CD4-positive, alpha-beta memory T cell (primary cell): ENCODE measurements around the gene TRAF2. TPM values are rescaled to one million over a fixed set of nuclear protein-coding genes. Genes with fewer than 3 reads are reported as not detected.

Experiments
- CTCF ChIA-PET: fragments of 350-600 bp; sonication (Branson Sonifier 250); formaldehyde crosslinking; loops from one replicate; lab custom pipeline; 2021; ENCODE audit warnings: inconsistent platforms; ENCODE audit not compliant: partially characterized antibody; lab: Charles Lee
- POLR2A ChIA-PET: fragments of 350-600 bp; sonication (Branson Sonifier 250); formaldehyde crosslinking; loops from one replicate; lab custom pipeline; 2021; ENCODE audit not compliant: partially characterized antibody; lab: Charles Lee
- DNase-seq, 5 donors: peaks; one replicate each; pipeline versions ENCODE4 v3.0.0 to v3.0.0-alpha.2; 2020 to 2022; ENCODE audit warnings: mixed read lengths in 1 of 5
- H3K27ac ChIP-seq: one replicate; pipeline ENCODE4 v1.7.0; 2013; ENCODE audit warnings: low read depth, low read length
- H3K27me3 ChIP-seq: 2 replicates; pipeline ENCODE4 v1.7.0; 2013; ENCODE audit warnings: mild to moderate bottlenecking, low read length, moderate library complexity; ENCODE audit not compliant: insufficient read depth
- H3K36me3 ChIP-seq: 2 replicates; pipeline ENCODE4 v1.7.0; 2013; ENCODE audit warnings: mild to moderate bottlenecking, low read length, moderate library complexity; ENCODE audit not compliant: insufficient read depth
- H3K4me1 ChIP-seq: 2 replicates; pipeline ENCODE4 v1.7.0; 2013; ENCODE audit warnings: mild to moderate bottlenecking, low read length, moderate library complexity; ENCODE audit not compliant: insufficient read depth
- H3K4me3 ChIP-seq, 2 donors: one replicate each; pipeline ENCODE4 v1.7.0; 2013; ENCODE audit warnings: low read length in 2 of 2, mild to moderate bottlenecking in 1 of 2
- H3K9me3 ChIP-seq, 2 donors: one replicate each; pipeline ENCODE4 v1.7.0; 2013; ENCODE audit warnings: low read length in 2 of 2, control low read depth in 1 of 2; ENCODE audit not compliant: control insufficient read depth in 1 of 2
- H3K27ac Mint-ChIP-seq, 7 donors: one replicate each; pipeline ENCODE4 v1.8.0; 2020 to 2021; ENCODE audit warnings: mixed read lengths in 7 of 7, mild to moderate bottlenecking in 6 of 7, inconsistent platforms in 3 of 7, moderate library complexity in 3 of 7
- H3K27me3 Mint-ChIP-seq, 2 donors: one replicate each; pipeline ENCODE4 v1.8.0; 2020 to 2021; ENCODE audit warnings: mixed read lengths in 2 of 2
- H3K36me3 Mint-ChIP-seq, 2 donors: one replicate each; pipeline ENCODE4 v1.8.0; 2020 to 2021; ENCODE audit warnings: mixed read lengths in 2 of 2, inconsistent platforms in 1 of 2, mild to moderate bottlenecking in 1 of 2
- H3K4me1 Mint-ChIP-seq, 4 donors: one replicate each; pipeline ENCODE4 v1.8.0; 2020 to 2021; ENCODE audit warnings: mixed read lengths in 4 of 4, mild to moderate bottlenecking in 1 of 4
- H3K4me3 Mint-ChIP-seq, 8 donors: one replicate each; pipeline ENCODE4 v1.8.0; 2020 to 2021; ENCODE audit warnings: mixed read lengths in 8 of 8, mild to moderate bottlenecking in 7 of 8, moderate library complexity in 6 of 8, inconsistent platforms in 3 of 8
- H3K9me3 Mint-ChIP-seq, 8 donors: one replicate each; pipeline ENCODE4 v1.8.0; 2020 to 2021; ENCODE audit warnings: mixed read lengths in 8 of 8, mild to moderate bottlenecking in 5 of 8, inconsistent platforms in 3 of 8, moderate library complexity in 1 of 8
- intact Hi-C: fragments of 100-400 bp; cut with micrococcal nuclease; formaldehyde crosslinking; loops from one replicate; pipeline ENCODE4 v1.15.1; 2023
- polyA plus RNA-seq, 2 donors: library from polyadenylated mRNA; unstranded; fragments of 300-500 nt; fragmentation: Illumina TruSeq; gene quantifications; one replicate each; pipeline ENCODE4 v1.2.3, GENCODE V29; 2021
- total RNA-seq, 2 experiments: library from RNA; stranded (reverse); gene quantifications; one replicate each; pipeline ENCODE4 v1.2.3, GENCODE V29; 2021

The TRAF2 gene
- total and polyA plus RNA-seq, 4 experiments from 2014 or later, result 11.1 to 43.2 (median 32.7) TPM

GRCh38 chr9:136890661-136891060, 4.3 kb downstream of the TRAF2 start:
- Mint-ChIP-seq H3K4me3 (no peak overlapping the region), H3K4me1 (peaks cover 20 to 56% (median 23%) of the 10 kb centered on the region in 4 donors), H3K36me3 (peaks cover 6 to 13% of the 10 kb centered on the region in 2 donors), H3K27me3 (no peaks in the 10 kb centered on the region), H3K9me3 (no peaks in the 10 kb centered on the region), H3K27ac (peak overlapping the region in 1 of 7 donors; percentile 60)
- Histone ChIP-seq H3K27me3 (no peaks in the 10 kb centered on the region), H3K27ac (no peak overlapping the region), H3K36me3 (peaks cover 13% of the 10 kb centered on the region), H3K9me3 (no peaks in the 10 kb centered on the region), H3K4me1 (peaks cover 18% of the 10 kb centered on the region), H3K4me3 (no peak overlapping the region)
- no peak for DNase-seq
- intact Hi-C loops, result no loop called here
- POLR2A ChIA-PET, result interaction anchor here (1.2 kb wide), 1 partner anchor 9 kb away, joined by 3 read pairs; no protein-coding TSS in a partner anchor
- CTCF ChIA-PET, result interaction anchor here (1.0 to 1.4 kb wide), 2 partner anchors 9 to 139 kb away, joined by 3 read pairs; no protein-coding TSS in a partner anchor

GRCh38 chr9:136896027-136896426, 9.7 kb downstream of the TRAF2 start:
- POLR2A ChIA-PET, result no interaction called here
- H3K4me1 ChIP-seq, result no peaks in the 10 kb centered on the region
- peaks cover 16% of the 10 kb centered on the region for H3K36me3 ChIP-seq
- H3K4me3 ChIP-seq, result no peak overlapping the region
- Mint-ChIP-seq H3K4me1 (peaks cover 13 to 39% (median 15%) of the 10 kb centered on the region in 4 donors), H3K27me3 (no peaks in the 10 kb centered on the region), H3K4me3 (no peak overlapping the region), H3K27ac (peak overlapping the region in 3 of 7 donors; percentile 74 to 84 (median 79)), H3K36me3 (peaks cover 19 to 34% of the 10 kb centered on the region in 2 donors), H3K9me3 (no peaks in the 10 kb centered on the region)
- no peak overlapping the region for H3K27ac ChIP-seq
- intact Hi-C loops, result no loop called here
- no peaks in the 10 kb centered on the region for H3K9me3 ChIP-seq
- CTCF ChIA-PET, result interaction anchor here (0.9 kb wide), 1 partner anchor 52 kb away, joined by 3 read pairs; no protein-coding TSS in a partner anchor
- H3K27me3 ChIP-seq, result no peaks in the 10 kb centered on the region
- no peak for DNase-seq

DNA sequence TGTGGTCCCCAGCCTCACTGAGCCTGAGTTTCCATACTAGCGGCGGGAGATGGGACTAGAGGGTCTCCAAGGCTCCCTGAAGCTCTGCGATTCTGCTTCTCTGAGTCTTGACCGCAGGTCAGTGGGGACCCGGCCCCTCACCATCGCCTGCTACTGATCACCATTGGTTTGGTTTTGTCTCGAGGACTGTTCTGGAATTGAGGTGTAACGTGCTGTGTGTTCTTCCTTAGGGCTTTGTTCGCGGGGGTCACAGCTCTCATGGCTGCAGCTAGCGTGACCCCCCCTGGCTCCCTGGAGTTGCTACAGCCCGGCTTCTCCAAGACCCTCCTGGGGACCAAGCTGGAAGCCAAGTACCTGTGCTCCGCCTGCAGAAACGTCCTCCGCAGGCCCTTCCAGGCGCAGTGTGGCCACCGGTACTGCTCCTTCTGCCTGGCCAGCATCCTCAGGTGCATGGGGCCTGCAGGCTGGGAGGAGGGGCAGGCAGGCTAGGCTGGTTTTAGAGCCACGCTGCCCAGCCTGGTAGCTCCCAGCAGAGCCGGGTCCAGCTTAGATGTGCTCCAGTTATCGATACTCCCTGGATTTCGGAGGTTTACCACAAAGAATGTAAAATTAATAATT, 12.3 kb downstream of the TRAF2 start:
- ChIA-PET POLR2A (interaction anchor here (1.9 kb wide), 1 partner anchor 12 kb away, joined by 10 read pairs; the partner anchor contains the start of gene TRAF2), CTCF (interaction anchor here (1.1 to 1.3 kb wide), 2 partner anchors 28 to 131 kb away, joined by 3 to 4 read pairs; no protein-coding TSS in a partner anchor)
- H3K4me1 ChIP-seq, result peaks cover 25% of the 10 kb centered on the region
- no peaks in the 10 kb centered on the region for H3K27me3 Mint-ChIP-seq
- H3K36me3 Mint-ChIP-seq, result peaks cover 19 to 43% of the 10 kb centered on the region in 2 donors
- H3K9me3 ChIP-seq, result no peaks in the 10 kb centered on the region
- H3K4me1 Mint-ChIP-seq, result peaks cover 28 to 56% (median 36%) of the 10 kb centered on the region in 4 donors
- no peak overlapping the region for H3K4me3 ChIP-seq
- no peaks in the 10 kb centered on the region for H3K27me3 ChIP-seq
- intact Hi-C loops, result no loop called here
- no peak overlapping the region for H3K27ac ChIP-seq
- peak overlapping the region in 4 of 7 donors; percentile 6 to 77 (median 39) for H3K27ac Mint-ChIP-seq
- H3K9me3 Mint-ChIP-seq, result no peaks in the 10 kb centered on the region
- peaks cover 16% of the 10 kb centered on the region for H3K36me3 ChIP-seq
- H3K4me3 Mint-ChIP-seq, result no peak overlapping the region
- no peak for DNase-seq

GRCh38 chr9:136899196-136899595, 12.9 kb downstream of the TRAF2 start:
- CTCF ChIA-PET, result interaction anchor here (1.1 kb wide), 1 partner anchor 130 kb away, joined by 4 read pairs; no protein-coding TSS in a partner anchor
- POLR2A ChIA-PET, result interaction anchor here (1.9 kb wide), 1 partner anchor 13 kb away, joined by 10 read pairs; the partner anchor contains the start of gene TRAF2
- H3K9me3 Mint-ChIP-seq, result no peaks in the 10 kb centered on the region

GRCh38 chr9:136900556-136900955, 14.2 kb downstream of the TRAF2 start:
- H3K27ac ChIP-seq, result peak overlapping the region; percentile 96
- peaks cover 41% of the 10 kb centered on the region for H3K4me1 ChIP-seq

More at GRCh38 chr9:136899196-136899595, 12.9 kb downstream of the TRAF2 start:
- Mint-ChIP-seq H3K4me1 (peaks cover 30 to 60% (median 37%) of the 10 kb centered on the region in 4 donors), H3K36me3 (peaks cover 18 to 43% of the 10 kb centered on the region in 2 donors), H3K27ac (peak overlapping the region; percentile 42 to 99 (median 74)), H3K27me3 (no peaks in the 10 kb centered on the region), H3K4me3 (no peak overlapping the region)
- H3K27me3 ChIP-seq, result no peaks in the 10 kb centered on the region
- H3K4me3 ChIP-seq, result no peak overlapping the region
- no peak for DNase-seq
- H3K36me3 ChIP-seq, result peaks cover 16% of the 10 kb centered on the region
- no peak overlapping the region for H3K27ac ChIP-seq
- intact Hi-C loops, result no loop called here
- H3K9me3 ChIP-seq, result no peaks in the 10 kb centered on the region
- peaks cover 31% of the 10 kb centered on the region for H3K4me1 ChIP-seq

DNA sequence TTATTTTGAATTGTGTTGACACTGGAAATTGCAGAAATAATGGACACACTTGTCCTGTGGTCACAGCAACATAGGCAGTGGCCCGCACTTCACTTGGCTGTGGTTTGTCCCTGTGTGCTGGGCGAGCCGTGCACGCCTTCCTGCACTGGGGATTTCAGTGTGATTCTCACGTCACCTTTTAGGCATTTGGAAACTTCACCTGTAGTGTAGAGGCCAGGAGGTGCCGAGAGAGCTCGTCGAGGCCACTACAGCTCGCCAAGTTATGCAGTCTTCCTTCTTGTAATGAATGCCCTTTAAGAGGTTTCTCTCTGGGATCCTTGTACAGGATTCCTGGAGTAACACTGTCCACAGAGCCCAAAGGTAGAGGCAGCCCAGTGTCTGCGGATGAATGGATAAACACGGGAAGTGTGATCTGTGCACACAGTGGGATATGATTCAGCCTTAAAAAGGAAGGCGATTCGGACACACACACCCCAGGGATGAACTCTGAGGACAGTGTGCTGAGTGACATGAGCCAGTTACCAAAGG, 14.7 kb downstream of the TRAF2 start:
- Mint-ChIP-seq H3K27me3 (no peaks in the 10 kb centered on the region), H3K4me1 (peaks cover 29 to 63% (median 37%) of the 10 kb centered on the region in 4 donors), H3K27ac (peak overlapping the region; percentile 98 to 100 (median 99)), H3K9me3 (no peaks in the 10 kb centered on the region), H3K36me3 (peaks cover 17 to 44% of the 10 kb centered on the region in 2 donors), H3K4me3 (peak overlapping the region in 7 of 8 donors; percentile 78 to 90 (median 84))
- no peak for DNase-seq
- peak overlapping the region; percentile 96 for H3K27ac ChIP-seq
- ChIA-PET POLR2A (interaction anchor here (0.6 to 2.9 kb wide), 6 partner anchors 9 to 97 kb away, joined by 4 to 39 read pairs (median 10); partner anchors contain the start of genes CLIC3, FBXW5 and TRAF2), CTCF (interaction anchor here (1.5 to 5.3 kb wide), 3 partner anchors 47 to 134 kb away, joined by 5 to 29 read pairs (median 6); partner anchors contain the start of gene AJM1)
- peaks cover 10% of the 10 kb centered on the region for H3K36me3 ChIP-seq
- intact Hi-C loops, result loop anchor here (5.0 kb wide), 1 partner anchor 34 kb away; the partner anchor contains the start of gene EDF1
- H3K9me3 ChIP-seq, result no peaks in the 10 kb centered on the region
- peaks cover 41% of the 10 kb centered on the region for H3K4me1 ChIP-seq
- no peak overlapping the region for H3K4me3 ChIP-seq
- no peaks in the 10 kb centered on the region for H3K27me3 ChIP-seq

More at GRCh38 chr9:136900556-136900955, 14.2 kb downstream of the TRAF2 start:
- ChIA-PET POLR2A (interaction anchor here (2.9 kb wide), 1 partner anchor 14 kb away, joined by 39 read pairs; the partner anchor contains the start of gene TRAF2), CTCF (interaction anchor here (5.3 kb wide), 1 partner anchor 57 kb away, joined by 29 read pairs; the partner anchor contains the start of gene AJM1)
- Mint-ChIP-seq H3K4me1 (peaks cover 29 to 62% (median 37%) of the 10 kb centered on the region in 4 donors), H3K27ac (peak overlapping the region; percentile 76 to 100 (median 99)), H3K9me3 (no peaks in the 10 kb centered on the region), H3K27me3 (no peaks in the 10 kb centered on the region), H3K4me3 (peak overlapping the region in 3 of 8 donors; percentile 29 to 75 (median 38)), H3K36me3 (peaks cover 16 to 44% of the 10 kb centered on the region in 2 donors)
- Histone ChIP-seq H3K9me3 (no peaks in the 10 kb centered on the region), H3K27me3 (no peaks in the 10 kb centered on the region), H3K4me3 (no peak overlapping the region), H3K36me3 (peaks cover 10% of the 10 kb centered on the region)
- no peak for DNase-seq
- intact Hi-C loops, result loop anchor here (5.0 kb wide), 1 partner anchor 33 kb away; the partner anchor contains the start of gene EDF1
